H1 (cell line): ENCODE data around the gene VPS13A. TPM values are rescaled to one million over a fixed set of nuclear protein-coding genes. Genes with fewer than 3 reads are reported as not detected.

ENCODE experiments used
- CTCF ChIA-PET: fragments of 300-600 bp; sonication (Branson Sonifier 250); formaldehyde crosslinking; loops from one replicate; lab custom pipeline; 2021; ENCODE audit not compliant: partially characterized antibody; lab: Charles Lee
- POLR2A ChIA-PET: fragments of 300-600 bp; sonication (Branson Sonifier 250); formaldehyde crosslinking; loops from one replicate; lab custom pipeline; 2021; ENCODE audit warnings: inconsistent platforms; ENCODE audit not compliant: partially characterized antibody; lab: Charles Lee
- DNase-seq, 2 experiments: peaks; one replicate each; pipeline versions ENCODE4 v3.0.0 to v3.0.0-alpha.2; 2010 to 2022; ENCODE audit warnings: low spot score in 2 of 2, low read depth in 1 of 2, mixed read lengths in 1 of 2
- FAIRE-seq: peaks from 2 replicates; lab custom pipeline; 2011; peaks lifted over from hg19 to GRCh38; lab: Jason Lieb, UNC
- H2AFZ ChIP-seq: 2 replicates; pipeline ENCODE4 v1.8.1; 2012; ENCODE audit warnings: low read length, inconsistent platforms
- H2AK5ac ChIP-seq: 2 replicates; pipeline ENCODE4 v1.6.1; 2013; ENCODE audit warnings: low read depth, low read length
- H2BK120ac ChIP-seq: replicated peaks from 2 replicates; pipeline ENCODE3; 2013; ENCODE audit warnings: low read depth, low read length, inconsistent platforms
- H2BK12ac ChIP-seq: 2 replicates; pipeline ENCODE4 v1.6.1; 2013; ENCODE audit warnings: low read depth, low read length
- H2BK15ac ChIP-seq: 2 replicates; pipeline ENCODE4 v1.6.1; 2013; ENCODE audit warnings: low read length
- H2BK20ac ChIP-seq: 2 replicates; pipeline ENCODE4 v1.6.1; 2013; ENCODE audit warnings: low read length
- H2BK5ac ChIP-seq: 2 replicates; pipeline ENCODE4 v1.6.1; 2013; ENCODE audit warnings: low read depth, low read length
- H3K14ac ChIP-seq: 2 replicates; pipeline ENCODE4 v1.6.1; 2013; ENCODE audit warnings: inconsistent platforms; ENCODE audit not compliant: insufficient read length
- H3K18ac ChIP-seq: 2 replicates; pipeline ENCODE4 v1.6.1; 2013; ENCODE audit warnings: low read length; ENCODE audit errors: extremely low read depth
- H3K23ac ChIP-seq: 2 replicates; pipeline ENCODE4 v1.6.1; 2013; ENCODE audit warnings: inconsistent platforms; ENCODE audit not compliant: insufficient read length
- H3K23me2 ChIP-seq: 2 replicates; pipeline ENCODE4 v1.6.1; 2013; ENCODE audit warnings: low read depth, low read length
- H3K27ac ChIP-seq: 2 replicates; pipeline ENCODE4 v1.6.1; 2011; ENCODE audit warnings: low read depth, low read length, inconsistent platforms
- H3K27me3 ChIP-seq, 4 experiments: replicated peaks in 1 of 4; 1 replicate in 1 of 4; 2 replicates in 3 of 4; pipeline versions ENCODE4 v1.6.1 to v1.8.1; 2011 to 2013; ENCODE audit warnings: low read length in 3 of 4, mild to moderate bottlenecking in 3 of 4, inconsistent platforms in 2 of 4, mixed read lengths in 2 of 4, moderate library complexity in 1 of 4; ENCODE audit not compliant: control insufficient read depth in 3 of 4, insufficient read depth in 3 of 4; ENCODE audit errors: extremely low read depth in 1 of 4
- H3K36me3 ChIP-seq, 4 experiments: 2 replicates each; pipeline versions ENCODE4 v1.6.1 to v1.8.1; 2011 to 2013; ENCODE audit warnings: mild to moderate bottlenecking in 4 of 4, low read length in 3 of 4, moderate library complexity in 2 of 4, control low read depth in 1 of 4, inconsistent platforms in 1 of 4; ENCODE audit not compliant: insufficient read depth in 4 of 4, control insufficient read depth in 2 of 4
- H3K4ac ChIP-seq: replicated peaks from 2 replicates; pipeline ENCODE3; 2013; ENCODE audit warnings: low read length, low read depth, mixed read lengths, inconsistent platforms; ENCODE audit not compliant: insufficient read length
- H3K4me1 ChIP-seq, 4 experiments: replicated peaks in 1 of 4; 1 replicate in 1 of 4; 2 replicates in 3 of 4; pipeline versions ENCODE4 v1.6.1 to v1.8.1; 2011 to 2013; ENCODE audit warnings: low read length in 3 of 4, inconsistent platforms in 2 of 4, mixed read lengths in 1 of 4; ENCODE audit not compliant: insufficient read depth in 4 of 4, control insufficient read depth in 3 of 4
- H3K4me2 ChIP-seq, 2 experiments: 2 replicates each; pipeline versions ENCODE4 v1.6.1 to v1.8.1; 2011 to 2013; ENCODE audit warnings: low read depth in 2 of 2, low read length in 2 of 2, control low read depth in 1 of 2, inconsistent platforms in 1 of 2, mild to moderate bottlenecking in 1 of 2; ENCODE audit not compliant: insufficient read depth in 1 of 2
- H3K4me3 ChIP-seq, 4 experiments: fragments of 200-600, 300-600 bp in 1 of 4; sonication (generic), shearing (Covaris generic), sonication (Bioruptor Twin) in 1 of 4; 2 replicates each; pipeline versions ENCODE4 v1.5.1 to v1.8.1; 2011 to 2016; ENCODE audit warnings: low read length in 4 of 4, low read depth in 3 of 4, control low read depth in 2 of 4, inconsistent platforms in 2 of 4, mild to moderate bottlenecking in 2 of 4, mixed read lengths in 1 of 4, moderate library complexity in 1 of 4; ENCODE audit not compliant: insufficient read depth in 2 of 4; ENCODE audit errors: extremely low read depth in 1 of 4
- H3K56ac ChIP-seq: replicated peaks from 2 replicates; pipeline ENCODE3; 2013; ENCODE audit warnings: low read depth, mild to moderate bottlenecking, mixed read lengths, low read length, inconsistent platforms; ENCODE audit not compliant: insufficient read length
- H3K79me1 ChIP-seq: 2 replicates; pipeline ENCODE4 v1.6.1; 2013; ENCODE audit warnings: low read depth, low read length, control low read depth
- H3K79me2 ChIP-seq, 2 experiments: 2 replicates each; pipeline versions ENCODE4 v1.6.1 to v1.8.1; 2012 to 2013; ENCODE audit warnings: low read length in 2 of 2, mild to moderate bottlenecking in 2 of 2, inconsistent platforms in 1 of 2; ENCODE audit not compliant: insufficient read depth in 2 of 2, control insufficient read depth in 1 of 2
- H3K9ac ChIP-seq, 4 experiments: replicated peaks in 1 of 4; 1 replicate in 1 of 4; 2 replicates in 3 of 4; pipeline versions ENCODE4 v1.6.1 to v1.8.1; 2011 to 2013; ENCODE audit warnings: low read depth in 3 of 4, low read length in 3 of 4, control low read depth in 2 of 4, mild to moderate bottlenecking in 2 of 4, moderate library complexity in 2 of 4, inconsistent platforms in 1 of 4; ENCODE audit errors: extremely low read depth in 1 of 4
- H3K9me3 ChIP-seq, 2 experiments: 2 replicates each; pipeline versions ENCODE4 v1.6.1 to v1.8.1; 2012 to 2013; ENCODE audit warnings: mild to moderate bottlenecking in 2 of 2, moderate library complexity in 2 of 2, control low read depth in 1 of 2, inconsistent platforms in 1 of 2, low read depth in 1 of 2, low read length in 1 of 2, mixed read lengths in 1 of 2; ENCODE audit not compliant: insufficient read depth in 2 of 2
- H4K20me1 ChIP-seq, 2 experiments: replicated peaks in 1 of 2; 2 replicates each; pipeline versions ENCODE3 to v1.8.1; 2011 to 2013; ENCODE audit warnings: inconsistent platforms in 2 of 2, low read length in 2 of 2, mild to moderate bottlenecking in 1 of 2; ENCODE audit not compliant: insufficient read depth in 2 of 2, control insufficient read depth in 1 of 2
- H4K5ac ChIP-seq: 2 replicates; pipeline ENCODE4 v1.6.1; 2013; ENCODE audit warnings: low read length, low read depth, mixed read lengths, inconsistent platforms; ENCODE audit not compliant: insufficient read length
- H4K8ac ChIP-seq: 2 replicates; pipeline ENCODE4 v1.8.0; 2013; ENCODE audit warnings: mild to moderate bottlenecking, moderate library complexity, low read length, inconsistent platforms; ENCODE audit not compliant: insufficient read depth; ENCODE audit errors: extremely low read depth
- H4K91ac ChIP-seq: replicated peaks from 2 replicates; pipeline ENCODE3; 2013; ENCODE audit warnings: low read length, mixed read lengths, inconsistent platforms; ENCODE audit not compliant: insufficient read length
- ATF3 ChIP-seq: IDR thresholded peaks from 2 replicates; pipeline ENCODE4 v1.6.1; 2011; ENCODE audit warnings: low read depth, mild to moderate bottlenecking, low read length; ENCODE audit not compliant: insufficient read depth
- EZH2 ChIP-seq: fragments of 200-600 bp; sonication (generic); IDR thresholded peaks from 2 replicates; pipeline ENCODE4 v1.7.1; 2012; ENCODE audit warnings: low read depth, mild to moderate bottlenecking, moderate library complexity, low read length, inconsistent platforms; ENCODE audit not compliant: severe bottlenecking
- KDM1A ChIP-seq: fragments of 200-600, 300-600 bp; sonication (generic); IDR thresholded peaks from 2 replicates; pipeline ENCODE4 v1.7.1; 2016; ENCODE audit warnings: mild to moderate bottlenecking, low read length, borderline replicate concordance
- MAFK ChIP-seq: IDR thresholded peaks from 2 replicates; pipeline ENCODE4 v1.6.1; 2012; ENCODE audit warnings: low read depth, mild to moderate bottlenecking, improper control_type of control experiment, low read length
- NRF1 ChIP-seq: IDR thresholded peaks from 2 replicates; pipeline ENCODE4 v1.6.1; 2011; ENCODE audit warnings: mild to moderate bottlenecking, low read depth, low read length, improper control_type of control experiment
- POU5F1 ChIP-seq: IDR thresholded peaks from 2 replicates; pipeline ENCODE4 v1.6.1; 2011; ENCODE audit warnings: low read depth, mild to moderate bottlenecking, low read length, moderate library complexity
- SP2 ChIP-seq: IDR thresholded peaks from 2 replicates; pipeline ENCODE4 v1.6.1; 2012; ENCODE audit warnings: mild to moderate bottlenecking, low read length, inconsistent platforms
- SP4 ChIP-seq: IDR thresholded peaks from 2 replicates; pipeline ENCODE4 v1.6.1; 2012; ENCODE audit warnings: low read length, inconsistent platforms
- TAF1 ChIP-seq: IDR thresholded peaks from 2 replicates; pipeline ENCODE4 v1.6.1; 2011; ENCODE audit warnings: mild to moderate bottlenecking, low read depth, low read length
- TCF12 ChIP-seq: IDR thresholded peaks from 2 replicates; pipeline ENCODE4 v1.6.1; 2011; ENCODE audit warnings: low read depth, mild to moderate bottlenecking, low read length
- YY1 ChIP-seq: IDR thresholded peaks from 2 replicates; pipeline ENCODE4 v1.6.1; 2011; ENCODE audit warnings: low read depth, mild to moderate bottlenecking, low read length
- ZNF274 ChIP-seq: IDR thresholded peaks from 2 replicates; pipeline ENCODE4 v1.7.0; 2012; ENCODE audit warnings: low read length, borderline replicate concordance; ENCODE audit errors: extremely low read depth
- WGBS, 2 experiments: shearing (Covaris generic) in 1 of 2; methylation state at CpG; one replicate each; pipeline versions ENCODE4 v1.1.6 to v1.1.7; 2013 to 2015; ENCODE audit warnings: low lambda C conversion rate in 2 of 2, mixed read lengths in 2 of 2, inconsistent platforms in 1 of 2, low coverage in 1 of 2, missing lambda C conversion rate in 1 of 2; ENCODE audit not compliant: insufficient replicate concordance in 2 of 2, insufficient coverage in 1 of 2, insufficient read length in 1 of 2; ENCODE audit errors: extremely low coverage in 1 of 2, missing lambda C conversion rate in 1 of 2; 5-methylcytosine and 5-hydroxymethylcytosine counted together
- polyA plus RNA-seq, 7 experiments: library from polyadenylated mRNA; depleted of rRNA in 3 of 7; stranded (reverse) in 5 of 7; unstranded in 2 of 7; fragments of >200 nt in 5 of 7; fragments of 200-250 nt in 2 of 7; gene quantifications; 1 replicate in 5 of 7; 2 replicates in 1 of 7; 4 replicates in 1 of 7; pipeline versions ENCODE4 v1.2.1 to v1.2.3, GENCODE V29; 2011 to 2013; ENCODE audit warnings: missing spikeins in 2 of 7, mixed read lengths in 2 of 7
- total RNA-seq: library from RNA; stranded (reverse); fragmentation: NEBNext Ultra II Directional; extraction: Animal tissue kit (Norgen Biotek cat#: 25700); gene quantifications from 2 replicates; pipeline ENCODE4 v1.2.1, GENCODE V29; 2021
- TF ChIP-seq, protein P1 (sequence below): IDR thresholded peaks from 2 replicates; pipeline ENCODE4 v1.6.1; 2012; ENCODE audit warnings: inconsistent platforms

VPS13A gene
- total and polyA plus RNA-seq, 2 of the 8 experiments (the other 6 are each of a cell fraction or from before 2014, with no cell fraction given): 6.0 to 36.5 TPM

DNA sequence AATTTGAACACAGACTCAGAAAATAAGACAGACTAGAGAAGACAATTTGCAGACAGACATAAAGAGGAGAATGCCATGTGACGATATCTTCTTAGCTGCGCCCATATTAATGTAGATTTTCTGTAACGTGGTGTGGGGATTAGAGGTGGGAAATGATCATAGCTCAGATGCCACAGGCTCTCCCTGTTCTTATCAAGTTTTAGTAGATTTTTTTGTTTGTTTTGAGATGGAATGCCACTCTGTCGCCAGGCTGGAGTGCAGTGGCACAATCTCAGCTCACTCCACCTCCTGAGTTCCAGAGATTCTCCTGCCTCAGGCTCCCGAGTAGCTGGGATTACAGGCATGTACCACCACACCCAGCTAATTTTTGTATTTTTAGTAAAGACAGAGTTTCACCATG, 59.4 kb downstream of the VPS13A start:
- Histone ChIP-seq H2BK15ac (no peak overlapping the region), H3K4ac (no peak overlapping the region), H3K18ac (no peak overlapping the region), H3K56ac (no peak overlapping the region), H3K4me1 (no peaks in the 10 kb centered on the region), H2BK5ac (no peak overlapping the region), H4K91ac (no peak overlapping the region), H3K9ac (no peak overlapping the region), H2BK12ac (no peak overlapping the region), H4K20me1 (no peaks in the 10 kb centered on the region), H3K14ac (no peak overlapping the region), H3K4me2 (no peak overlapping the region), H2AFZ (no peak overlapping the region), H3K36me3 (peaks cover 0 to 2% (median under 1%) of the 10 kb centered on the region in 4 experiments; a peak in 1 of 8 replicates), H3K23me2 (no peaks in the 10 kb centered on the region), H4K5ac (no peak overlapping the region), H2AK5ac (no peak overlapping the region), H3K23ac (no peak overlapping the region), H3K27me3 (no peaks in the 10 kb centered on the region), H3K4me3 (no peak overlapping the region), H2BK20ac (no peak overlapping the region), H3K79me2 (no peaks in the 10 kb centered on the region), H4K8ac (no peak overlapping the region), H2BK120ac (no peak overlapping the region), H3K9me3 (no peaks in the 10 kb centered on the region), H3K27ac (no peak overlapping the region), H3K79me1 (no peaks in the 10 kb centered on the region)
- TF ChIP-seq EZH2 (no peak), TAF1 (no peak), SP4 (no peak), YY1 (no peak), POU5F1 (no peak), ZNF274 (no peak), TCF12 (no peak), MAFK (no peak), SP2 (no peak), NRF1 (no peak), ATF3 (no peak), KDM1A (no peak)
- TF ChIP-seq, protein P1, sequence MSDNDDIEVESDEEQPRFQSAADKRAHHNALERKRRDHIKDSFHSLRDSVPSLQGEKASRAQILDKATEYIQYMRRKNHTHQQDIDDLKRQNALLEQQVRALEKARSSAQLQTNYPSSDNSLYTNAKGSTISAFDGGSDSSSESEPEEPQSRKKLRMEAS: no peak
- FAIRE-seq: no peak
- WGBS, 2 experiments: 89% methylated on average over 5 of the region's 5 CpGs; no CpG with 5 or more reads in 1 of the 2 experiments
- no peak for DNase-seq
- ChIA-PET POLR2A (interaction anchor here (1.1 kb wide), 1 partner anchor 11 kb away, joined by 3 read pairs; no protein-coding TSS in a partner anchor), CTCF (interaction anchor here (1.0 to 1.1 kb wide), 2 partner anchors 13 to 240 kb away, joined by 3 to 5 read pairs; no protein-coding TSS in a partner anchor)
